ENCODE measurements around the gene SMNDC1. TPM values are rescaled to one million over a fixed set of nuclear protein-coding genes. Genes with fewer than 3 reads are reported as not detected.

The SMNDC1 gene
- total RNA-seq, 1 experiment from 2014 or later = 48.2 TPM

DNA sequence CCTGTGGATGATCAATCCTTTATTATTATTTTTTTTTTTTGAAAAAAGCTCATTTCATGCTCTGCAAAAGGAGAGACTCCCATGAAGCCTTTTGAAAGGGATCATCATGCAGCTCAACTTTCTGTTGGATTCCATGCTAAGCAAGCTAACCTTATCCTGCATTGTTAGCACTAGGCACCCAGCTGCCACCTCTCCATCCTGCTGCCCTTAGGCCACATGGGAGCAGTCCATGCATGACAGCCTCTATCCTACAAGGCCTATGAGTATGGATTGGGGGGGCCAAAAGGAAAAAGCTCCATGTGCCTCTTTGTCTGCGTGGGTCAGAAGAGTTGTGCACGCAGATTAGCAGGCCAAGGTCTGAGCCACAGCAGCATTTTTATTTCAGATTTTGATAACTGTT is 19.2 kb downstream of the SMNDC1 start:
- ChIA-PET CTCF (interaction anchor here (0.5 to 1.5 kb wide), 4 partner anchors 106 to 401 kb away, joined by 3 to 8 read pairs (median 6); no protein-coding TSS in a partner anchor), POLR2A (interaction anchor here (1.3 to 1.6 kb wide), 2 partner anchors 11 to 78 kb away, joined by 6 to 7 read pairs; partner anchors contain the start of gene MXI1)
- Mint-ChIP-seq H3K27ac (ENCODE audit: low read depth, unreplicated experiment) (no peak overlapping the region), H3K4me3 (ENCODE audit: unreplicated experiment) (no peak overlapping the region), H3K27me3 (ENCODE audit: insufficient read depth, unreplicated experiment) (no peaks in the 10 kb centered on the region), H3K9me3 (ENCODE audit: unreplicated experiment) (no peaks in the 10 kb centered on the region), H3K4me1 (ENCODE audit: insufficient read depth, unreplicated experiment) (no peaks in the 10 kb centered on the region), H3K36me3 (ENCODE audit: insufficient read depth, unreplicated experiment) (peaks cover 65% of the 10 kb centered on the region)
- BruUV-seq (replicated peaks) = no TSS peak
- intact Hi-C loops (cut with micrococcal nuclease) = no loop called here
- no peak for DNase-seq (ENCODE audit: unreplicated experiment)
- TF ChIP-seq, protein P1, sequence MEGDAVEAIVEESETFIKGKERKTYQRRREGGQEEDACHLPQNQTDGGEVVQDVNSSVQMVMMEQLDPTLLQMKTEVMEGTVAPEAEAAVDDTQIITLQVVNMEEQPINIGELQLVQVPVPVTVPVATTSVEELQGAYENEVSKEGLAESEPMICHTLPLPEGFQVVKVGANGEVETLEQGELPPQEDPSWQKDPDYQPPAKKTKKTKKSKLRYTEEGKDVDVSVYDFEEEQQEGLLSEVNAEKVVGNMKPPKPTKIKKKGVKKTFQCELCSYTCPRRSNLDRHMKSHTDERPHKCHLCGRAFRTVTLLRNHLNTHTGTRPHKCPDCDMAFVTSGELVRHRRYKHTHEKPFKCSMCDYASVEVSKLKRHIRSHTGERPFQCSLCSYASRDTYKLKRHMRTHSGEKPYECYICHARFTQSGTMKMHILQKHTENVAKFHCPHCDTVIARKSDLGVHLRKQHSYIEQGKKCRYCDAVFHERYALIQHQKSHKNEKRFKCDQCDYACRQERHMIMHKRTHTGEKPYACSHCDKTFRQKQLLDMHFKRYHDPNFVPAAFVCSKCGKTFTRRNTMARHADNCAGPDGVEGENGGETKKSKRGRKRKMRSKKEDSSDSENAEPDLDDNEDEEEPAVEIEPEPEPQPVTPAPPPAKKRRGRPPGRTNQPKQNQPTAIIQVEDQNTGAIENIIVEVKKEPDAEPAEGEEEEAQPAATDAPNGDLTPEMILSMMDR (IDR thresholded peaks at IDR 0.05; ENCODE audit: unreplicated experiment) = no peak

DNA sequence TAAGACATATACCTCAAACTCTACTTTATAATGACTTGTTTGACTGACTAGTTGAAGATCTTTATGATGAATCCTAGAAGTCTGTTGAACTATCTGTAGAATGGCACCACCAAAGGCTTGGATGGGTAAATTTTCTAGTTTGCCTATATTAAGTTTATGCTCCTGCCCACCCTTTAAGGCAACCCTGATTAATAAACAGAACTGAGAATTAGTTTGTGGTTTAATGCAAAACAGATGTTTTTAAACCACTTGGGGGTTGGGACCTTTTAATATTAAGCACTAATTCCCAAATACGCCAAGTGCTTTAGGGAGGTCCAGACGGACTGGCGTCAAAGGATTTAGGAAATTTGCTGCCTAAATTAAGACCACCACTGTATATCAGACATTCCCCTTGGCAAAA is 20.5 kb downstream of the SMNDC1 start:
- TF ChIP-seq, protein P1 (IDR thresholded peaks at IDR 0.05; ENCODE audit: unreplicated experiment) = no peak
- DNase-seq (ENCODE audit: unreplicated experiment) = no peak
- Mint-ChIP-seq H3K27me3 (ENCODE audit: insufficient read depth, unreplicated experiment) (no peaks in the 10 kb centered on the region), H3K4me3 (ENCODE audit: unreplicated experiment) (no peak overlapping the region), H3K36me3 (ENCODE audit: insufficient read depth, unreplicated experiment) (peaks cover 65% of the 10 kb centered on the region), H3K27ac (ENCODE audit: low read depth, unreplicated experiment) (no peak overlapping the region), H3K4me1 (ENCODE audit: insufficient read depth, unreplicated experiment) (no peaks in the 10 kb centered on the region), H3K9me3 (ENCODE audit: unreplicated experiment) (no peaks in the 10 kb centered on the region)
- intact Hi-C loops (cut with micrococcal nuclease) = no loop called here
- ChIA-PET POLR2A (interaction anchor here (0.7 to 1.0 kb wide), 3 partner anchors 11 to 148 kb away, joined by 3 to 4 read pairs (median 3); no protein-coding TSS in a partner anchor), CTCF (interaction anchor here (0.6 to 6.6 kb wide), 5 partner anchors 146 to 711 kb away, joined by 3 to 62 read pairs (median 3); no protein-coding TSS in a partner anchor)
- no TSS peak for BruUV-seq (replicated peaks)

DNA sequence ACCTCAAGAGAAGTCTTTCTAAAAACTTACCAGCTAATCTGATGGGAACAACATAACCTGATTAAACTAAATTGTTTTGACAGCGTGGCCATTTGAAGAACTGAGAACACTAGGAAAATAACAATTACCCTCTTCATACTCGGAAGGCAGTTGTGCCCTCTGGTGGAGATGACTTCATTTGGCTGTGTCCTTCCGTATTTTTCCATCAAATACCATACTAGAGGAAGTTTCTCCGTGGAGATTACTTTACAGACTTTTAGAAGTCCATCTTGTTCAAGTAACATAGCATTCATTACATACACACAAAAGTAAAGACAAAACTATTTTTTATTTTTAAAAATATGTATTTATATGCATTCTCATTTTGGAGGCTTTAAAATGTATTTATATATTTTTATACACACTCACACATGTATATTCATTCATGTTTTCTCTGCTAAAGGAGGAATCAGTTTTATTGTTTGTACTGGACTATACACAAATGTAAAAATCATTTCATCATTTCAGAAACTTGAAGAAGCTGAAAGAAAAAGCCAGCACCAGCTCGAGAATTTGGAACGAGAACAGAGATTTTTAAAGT is 25.2 kb downstream of the SMNDC1 start:
- H3K9me3 Mint-ChIP-seq (ENCODE audit: unreplicated experiment) = no peaks in the 10 kb centered on the region
- no peak overlapping the region for H3K27ac Mint-ChIP-seq (ENCODE audit: low read depth, unreplicated experiment)
- peaks cover 33% of the 10 kb centered on the region for H3K36me3 Mint-ChIP-seq (ENCODE audit: insufficient read depth, unreplicated experiment)
- intact Hi-C loops (cut with micrococcal nuclease) = loop anchor here (1.0 to 2.0 kb wide), 4 partner anchors 53 to 395 kb away; no protein-coding TSS in a partner anchor
- no peak overlapping the region for H3K4me3 Mint-ChIP-seq (ENCODE audit: unreplicated experiment)
- peak; percentile 71 for DNase-seq (ENCODE audit: unreplicated experiment)
- BruUV-seq (replicated peaks) = no TSS peak
- TF ChIP-seq, protein P1 (IDR thresholded peaks at IDR 0.05; ENCODE audit: unreplicated experiment) = peak; percentile 80
- ChIA-PET CTCF (interaction anchor here (0.6 to 6.6 kb wide), 49 partner anchors 8 to 1467 kb away, joined by 3 to 62 read pairs (median 5); partner anchors contain the start of genes MXI1 and SMNDC1), POLR2A (interaction anchor here (0.6 to 2.4 kb wide), 8 partner anchors 10 to 142 kb away, joined by 3 to 29 read pairs (median 4); partner anchors contain the start of gene MXI1)
- H3K27me3 Mint-ChIP-seq (ENCODE audit: insufficient read depth, unreplicated experiment) = no peaks in the 10 kb centered on the region
- H3K4me1 Mint-ChIP-seq (ENCODE audit: insufficient read depth, unreplicated experiment) = no peaks in the 10 kb centered on the region

DNA sequence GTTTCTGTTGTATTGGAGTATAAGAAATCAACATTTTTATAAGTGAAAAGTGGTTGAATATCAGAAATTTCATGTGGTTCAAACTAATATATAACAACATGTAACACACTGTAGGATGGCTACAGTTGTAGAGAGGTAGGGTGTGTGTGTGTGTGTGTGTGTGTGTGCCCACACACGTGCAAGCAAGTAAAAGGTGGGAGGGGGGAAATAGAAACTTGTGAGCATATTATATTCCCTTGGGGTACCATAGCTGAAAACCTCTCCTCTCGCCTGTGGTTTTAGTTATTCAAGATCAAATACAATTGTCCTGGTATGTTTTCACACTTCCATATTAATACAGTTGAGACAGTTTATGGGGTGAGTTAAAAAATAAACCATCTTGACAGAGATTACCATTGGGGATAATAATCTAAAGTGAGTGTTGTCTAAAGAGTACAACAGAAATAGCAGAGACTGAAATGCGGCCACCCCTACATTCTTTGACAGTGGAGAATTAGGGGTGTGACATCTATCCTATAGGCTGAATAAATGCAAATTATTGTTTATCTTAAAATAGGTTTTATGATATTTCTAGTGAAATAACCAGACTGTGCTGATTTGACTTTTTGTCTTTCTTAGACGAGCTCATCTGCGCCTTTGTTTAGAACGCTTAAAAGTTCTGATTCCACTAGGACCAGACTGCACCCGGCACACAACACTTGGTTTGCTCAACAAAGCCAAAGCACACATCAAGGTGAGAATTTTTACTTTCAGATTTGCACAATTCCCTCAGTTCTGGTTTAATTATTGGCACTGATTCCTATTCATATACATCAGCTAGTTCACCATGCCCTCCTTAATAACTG is 25.9 kb downstream of the SMNDC1 start:
- peaks cover 2% of the 10 kb centered on the region for H3K4me1 Mint-ChIP-seq (ENCODE audit: insufficient read depth, unreplicated experiment)
- ChIA-PET POLR2A (interaction anchor here (0.6 to 2.4 kb wide), 7 partner anchors 11 to 141 kb away, joined by 3 to 29 read pairs (median 4); partner anchors contain the start of gene MXI1), CTCF (interaction anchor here (0.5 to 6.6 kb wide), 48 partner anchors 8 to 703 kb away, joined by 3 to 62 read pairs (median 5); partner anchors contain the start of genes MXI1 and SMNDC1)
- no TSS peak for BruUV-seq (replicated peaks)
- no peak overlapping the region for H3K4me3 Mint-ChIP-seq (ENCODE audit: unreplicated experiment)
- TF ChIP-seq, protein P1 (IDR thresholded peaks at IDR 0.05; ENCODE audit: unreplicated experiment) = no peak
- peaks cover 26% of the 10 kb centered on the region for H3K36me3 Mint-ChIP-seq (ENCODE audit: insufficient read depth, unreplicated experiment)
- intact Hi-C loops (cut with micrococcal nuclease) = loop anchor here (1.0 to 2.0 kb wide), 4 partner anchors 52 to 394 kb away; no protein-coding TSS in a partner anchor
- DNase-seq (ENCODE audit: unreplicated experiment) = no peak
- H3K9me3 Mint-ChIP-seq (ENCODE audit: unreplicated experiment) = no peaks in the 10 kb centered on the region
- H3K27me3 Mint-ChIP-seq (ENCODE audit: insufficient read depth, unreplicated experiment) = no peaks in the 10 kb centered on the region
- no peak overlapping the region for H3K27ac Mint-ChIP-seq (ENCODE audit: low read depth, unreplicated experiment)

Data from MCF 10A (cell line).